DND-41 (cell line): Measurements from ENCODE around the gene ASPG.

Source experiments
- ATAC-seq: fragments of 200-7000 bp; cut with Tn5 transposase; 3 replicates; pipeline ENCODE4 v1.9.1; 2021; ENCODE audit warnings: low read depth; ENCODE audit not compliant: insufficient read depth
- DNase-seq: peaks from one replicate; pipeline ENCODE4 v3.0.0-alpha.2; 2020
- H2AFZ ChIP-seq: 2 replicates; pipeline ENCODE4 v1.6.0; 2012; ENCODE audit warnings: low read depth, low read length
- H3K27ac ChIP-seq: 2 replicates; pipeline ENCODE4 v1.5.1; 2012; ENCODE audit warnings: low read length, inconsistent platforms
- H3K27me3 ChIP-seq: fragments of 200-600 bp; sonication (generic); 2 replicates; pipeline ENCODE4 v1.6.0; 2012; ENCODE audit warnings: low read length, mild to moderate bottlenecking, inconsistent platforms; ENCODE audit not compliant: insufficient read depth, poor library complexity
- H3K36me3 ChIP-seq: 2 replicates; pipeline ENCODE4 v1.5.1; 2012; ENCODE audit warnings: low read length, inconsistent platforms; ENCODE audit not compliant: insufficient read depth
- H3K4me1 ChIP-seq: 2 replicates; pipeline ENCODE4 v1.5.1; 2012; ENCODE audit warnings: mild to moderate bottlenecking, low read length; ENCODE audit not compliant: insufficient read depth
- H3K4me2 ChIP-seq: 2 replicates; pipeline ENCODE4 v1.6.0; 2012; ENCODE audit warnings: mild to moderate bottlenecking, moderate library complexity, low read length, inconsistent platforms; ENCODE audit not compliant: insufficient read depth
- H3K4me3 ChIP-seq, 2 experiments: fragments of 200-600 bp in 1 of 2; shearing (Covaris generic) in 1 of 2; 2 replicates each; pipeline ENCODE4 v1.5.1; 2012 to 2016; ENCODE audit warnings: inconsistent platforms in 2 of 2, low read length in 2 of 2, mild to moderate bottlenecking in 2 of 2, low read depth in 1 of 2, moderate library complexity in 1 of 2
- H3K79me2 ChIP-seq: 2 replicates; pipeline ENCODE4 v1.6.0; 2012; ENCODE audit warnings: low read length, inconsistent platforms; ENCODE audit not compliant: insufficient read depth
- H3K9ac ChIP-seq: 2 replicates; pipeline ENCODE4 v1.6.0; 2012; ENCODE audit warnings: low read depth, mild to moderate bottlenecking, inconsistent platforms, low read length, moderate library complexity
- H3K9me3 ChIP-seq: 2 replicates; pipeline ENCODE4 v1.5.1; 2012; ENCODE audit warnings: low read length, moderate library complexity, mild to moderate bottlenecking, inconsistent platforms; ENCODE audit not compliant: insufficient read depth, severe bottlenecking
- H4K20me1 ChIP-seq: 2 replicates; pipeline ENCODE4 v1.6.0; 2012; ENCODE audit warnings: low read length; ENCODE audit not compliant: insufficient read depth
- EZH2 ChIP-seq: IDR thresholded peaks from 3 replicates; pipeline ENCODE4 v1.6.1; 2012; ENCODE audit warnings: borderline replicate concordance, low read depth, mild to moderate bottlenecking, moderate library complexity, low read length, inconsistent platforms; ENCODE audit not compliant: severe bottlenecking
- TF ChIP-seq, protein P1 (sequence below): IDR thresholded peaks from 2 replicates; pipeline ENCODE4 v1.5.1; 2012; ENCODE audit warnings: borderline replicate concordance, low read length, moderate library complexity, mild to moderate bottlenecking; ENCODE audit not compliant: poor library complexity, severe bottlenecking; ENCODE audit errors: extremely low read depth

The ASPG gene

DNA sequence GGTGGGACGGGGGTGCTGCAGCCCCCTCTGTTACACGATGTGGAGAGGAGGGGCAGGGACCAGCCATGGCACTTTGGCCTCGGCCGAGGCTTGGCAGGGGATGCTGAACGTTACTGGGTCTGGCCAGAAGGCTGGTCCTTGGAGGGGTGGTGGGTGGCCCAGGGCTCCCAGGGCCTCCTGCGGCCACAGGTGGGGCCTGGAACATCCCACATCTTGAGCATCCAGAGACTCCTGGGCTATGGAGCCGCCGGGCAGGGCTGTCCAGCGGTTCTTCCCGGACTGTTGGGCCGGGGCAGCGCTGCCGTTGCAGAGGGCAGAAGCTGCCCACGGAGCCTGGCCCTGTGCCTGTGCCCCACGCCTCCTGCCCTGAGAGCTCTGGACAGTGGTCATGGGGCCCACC is 68.7 kb downstream of the ASPG start:
- H3K36me3 ChIP-seq = no peaks in the 10 kb centered on the region
- no peak overlapping the region for H2AFZ ChIP-seq
- H3K27me3 ChIP-seq = no peaks in the 10 kb centered on the region
- H3K4me2 ChIP-seq = no peak overlapping the region
- no peak overlapping the region for H3K9ac ChIP-seq
- ATAC-seq (no peak), DNase-seq (no peak)
- H3K79me2 ChIP-seq = no peaks in the 10 kb centered on the region
- no peaks in the 10 kb centered on the region for H3K9me3 ChIP-seq
- no peaks in the 10 kb centered on the region for H3K4me1 ChIP-seq
- TF ChIP-seq, protein P1, sequence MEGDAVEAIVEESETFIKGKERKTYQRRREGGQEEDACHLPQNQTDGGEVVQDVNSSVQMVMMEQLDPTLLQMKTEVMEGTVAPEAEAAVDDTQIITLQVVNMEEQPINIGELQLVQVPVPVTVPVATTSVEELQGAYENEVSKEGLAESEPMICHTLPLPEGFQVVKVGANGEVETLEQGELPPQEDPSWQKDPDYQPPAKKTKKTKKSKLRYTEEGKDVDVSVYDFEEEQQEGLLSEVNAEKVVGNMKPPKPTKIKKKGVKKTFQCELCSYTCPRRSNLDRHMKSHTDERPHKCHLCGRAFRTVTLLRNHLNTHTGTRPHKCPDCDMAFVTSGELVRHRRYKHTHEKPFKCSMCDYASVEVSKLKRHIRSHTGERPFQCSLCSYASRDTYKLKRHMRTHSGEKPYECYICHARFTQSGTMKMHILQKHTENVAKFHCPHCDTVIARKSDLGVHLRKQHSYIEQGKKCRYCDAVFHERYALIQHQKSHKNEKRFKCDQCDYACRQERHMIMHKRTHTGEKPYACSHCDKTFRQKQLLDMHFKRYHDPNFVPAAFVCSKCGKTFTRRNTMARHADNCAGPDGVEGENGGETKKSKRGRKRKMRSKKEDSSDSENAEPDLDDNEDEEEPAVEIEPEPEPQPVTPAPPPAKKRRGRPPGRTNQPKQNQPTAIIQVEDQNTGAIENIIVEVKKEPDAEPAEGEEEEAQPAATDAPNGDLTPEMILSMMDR = no peak
- TF ChIP-seq EZH2 = no peak
- H3K27ac ChIP-seq = no peak overlapping the region
- no peak overlapping the region for H3K4me3 ChIP-seq
- 0 out of 2 replicates have a peak, but pooled peaks cover 2% of the 10 kb centered on the region for H4K20me1 ChIP-seq

DNA sequence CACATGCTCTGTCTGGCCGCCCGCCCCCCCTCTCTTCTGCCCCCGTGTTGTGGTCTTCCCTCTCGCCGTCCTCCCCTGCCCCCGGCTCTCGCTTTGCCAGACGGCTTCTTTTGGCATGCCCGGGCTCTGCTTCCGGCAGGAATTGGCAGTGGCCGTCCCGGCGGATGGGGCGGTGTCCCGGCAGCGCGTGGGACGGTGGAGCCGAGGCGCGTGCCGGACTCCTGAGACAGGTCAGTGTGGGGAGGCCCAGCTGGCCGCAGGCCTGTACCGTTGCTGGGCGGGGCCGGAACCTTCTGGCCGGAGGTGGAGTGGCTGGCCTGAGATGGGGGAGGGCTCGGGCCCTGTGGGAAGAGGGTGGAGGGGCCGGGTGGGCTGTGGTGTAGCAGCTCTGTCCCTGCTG is 70.0 kb downstream of the ASPG start:
- no peak overlapping the region for H3K9ac ChIP-seq

DNA sequence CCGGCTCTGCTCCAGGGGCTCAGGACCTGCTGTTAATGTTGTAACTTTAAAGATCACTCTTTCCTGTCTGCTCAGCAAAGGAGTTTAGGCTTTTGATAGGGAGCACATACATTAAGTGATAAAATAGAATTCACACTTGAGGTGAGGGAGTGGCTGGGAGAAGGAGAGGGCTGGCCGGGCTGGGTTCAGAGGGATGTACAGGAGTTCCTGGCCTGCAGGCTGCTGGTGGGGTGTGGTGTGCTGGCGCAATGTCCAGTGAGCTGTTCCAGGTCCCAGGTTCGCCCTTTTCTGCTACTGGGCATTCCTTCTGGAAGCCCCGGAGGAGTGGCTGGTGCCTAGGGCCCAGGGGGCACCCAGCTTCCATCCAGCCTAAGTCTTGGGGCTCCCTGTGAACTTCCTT is 70.6 kb downstream of the ASPG start:
- Histone ChIP-seq H3K36me3 (no peaks in the 10 kb centered on the region), H4K20me1 (no peaks in the 10 kb centered on the region)

More for the DNA sequence above, 70.0 kb downstream of the ASPG start:
- Histone ChIP-seq H3K9me3 (no peaks in the 10 kb centered on the region), H3K27ac (no peak overlapping the region), H2AFZ (no peak overlapping the region), H3K79me2 (no peaks in the 10 kb centered on the region), H4K20me1 (0 out of 2 replicates have a peak, but pooled peaks cover under 1% of the 10 kb centered on the region), H3K4me2 (no peak overlapping the region), H3K36me3 (no peaks in the 10 kb centered on the region), H3K4me1 (no peaks in the 10 kb centered on the region), H3K4me3 (no peak overlapping the region), H3K27me3 (no peaks in the 10 kb centered on the region)
- ATAC-seq (no peak), DNase-seq (no peak)
- TF ChIP-seq, protein P1 = no peak
- no peak for TF ChIP-seq EZH2

More for the DNA sequence above, 70.6 kb downstream of the ASPG start:
- ATAC-seq (no peak), DNase-seq (no peak)
- H3K27ac ChIP-seq = no peak overlapping the region
- H3K4me1 ChIP-seq = no peaks in the 10 kb centered on the region
- H2AFZ ChIP-seq = no peak overlapping the region
- no peaks in the 10 kb centered on the region for H3K27me3 ChIP-seq
- no peaks in the 10 kb centered on the region for H3K79me2 ChIP-seq
- no peak for TF ChIP-seq EZH2
- TF ChIP-seq, protein P1 = no peak
- no peak overlapping the region for H3K4me3 ChIP-seq
- H3K4me2 ChIP-seq = no peak overlapping the region
- H3K9me3 ChIP-seq = no peaks in the 10 kb centered on the region
- no peak overlapping the region for H3K9ac ChIP-seq
